Activated CD4-positive, alpha-beta T cell treated with anti-CD3 and anti-CD28 coated beads for 36 hours (primary cell): ENCODE results near the gene PLEKHG1. TPM values are rescaled to one million over a fixed set of nuclear protein-coding genes. Genes with fewer than 3 reads are reported as not detected.

Experiments used
- ATAC-seq: fragments of 200-7000 bp; cut with Tn5 transposase; one replicate; pipeline ENCODE4 v1.10.0; 2021; ENCODE audit warnings: mild to moderate bottlenecking, moderate library complexity
- CTCF ChIA-PET: fragments of 350-600 bp; sonication (Branson Sonifier 250); formaldehyde crosslinking; loops from one replicate; lab custom pipeline; 2021; ENCODE audit warnings: antibody characterized with exemption; lab: Charles Lee
- POLR2A ChIA-PET: fragments of 350-600 bp; sonication (Branson Sonifier 250); formaldehyde crosslinking; loops from one replicate; lab custom pipeline; 2021; ENCODE audit warnings: antibody characterized with exemption, inconsistent platforms; lab: Charles Lee
- DNase-seq: peaks from one replicate; pipeline ENCODE4 v3.0.0-alpha.2; 2020
- H3K27ac Mint-ChIP-seq: one replicate; pipeline ENCODE4 v1.8.0; 2021; ENCODE audit warnings: mixed read lengths
- H3K27me3 Mint-ChIP-seq: one replicate; pipeline ENCODE4 v1.8.0; 2021; ENCODE audit warnings: mixed read lengths
- H3K36me3 Mint-ChIP-seq: one replicate; pipeline ENCODE4 v1.8.0; 2021; ENCODE audit warnings: low read depth, mixed read lengths
- H3K4me1 Mint-ChIP-seq: one replicate; pipeline ENCODE4 v1.8.0; 2021; ENCODE audit warnings: mixed read lengths
- H3K4me3 Mint-ChIP-seq: one replicate; pipeline ENCODE4 v1.8.0; 2021; ENCODE audit warnings: mild to moderate bottlenecking, moderate library complexity, mixed read lengths
- H3K9me3 Mint-ChIP-seq: one replicate; pipeline ENCODE4 v1.8.0; 2021; ENCODE audit warnings: low read depth, mixed read lengths
- intact Hi-C, 2 experiments: fragments of 100-400 bp; cut with DNase I in 1 of 2; cut with micrococcal nuclease in 1 of 2; formaldehyde crosslinking; loops; one replicate each; pipeline versions ENCODE4 v1.14.2 to v1.15.1; 2022 to 2024; cut with DNase I, micrococcal nuclease
- total RNA-seq, 2 experiments: library from RNA; stranded (reverse); gene quantifications; one replicate each; pipeline ENCODE4 v1.2.3, GENCODE V29; 2021

The PLEKHG1 gene
- total RNA-seq, 2 experiments from 2014 or later: 8.2 to 11.6 TPM

GRCh38 chr6:150619275-150619674 is 19.6 kb downstream of the PLEKHG1 start:
- DNase-seq (no peak), ATAC-seq (no peak)
- no peak overlapping the region for H3K4me3 Mint-ChIP-seq
- peaks cover 10% of the 10 kb centered on the region for H3K27me3 Mint-ChIP-seq
- H3K27ac Mint-ChIP-seq: no peak overlapping the region
- POLR2A ChIA-PET: no interaction called here
- intact Hi-C loops: no loop called here
- H3K36me3 Mint-ChIP-seq: no peaks in the 10 kb centered on the region
- CTCF ChIA-PET: interaction anchor here (0.8 kb wide), 2 partner anchors 10 to 201 kb away, joined by 3 to 4 read pairs; no protein-coding TSS in a partner anchor
- H3K4me1 Mint-ChIP-seq: peaks cover 26% of the 10 kb centered on the region
- H3K9me3 Mint-ChIP-seq: no peaks in the 10 kb centered on the region

- ATAC-seq: no peak
- no peaks in the 10 kb centered on the region for H3K9me3 Mint-ChIP-seq
- DNase-seq: no peak
- no peaks in the 10 kb centered on the region for H3K36me3 Mint-ChIP-seq
- H3K4me1 Mint-ChIP-seq: peaks cover 27% of the 10 kb centered on the region
- ChIA-PET CTCF (no interaction called here), POLR2A (interaction anchor here (0.5 kb wide), 1 partner anchor 298 kb away, joined by 3 read pairs; no protein-coding TSS in a partner anchor)
- no peak overlapping the region for H3K4me3 Mint-ChIP-seq
- no peak overlapping the region for H3K27ac Mint-ChIP-seq
- peaks cover 10% of the 10 kb centered on the region for H3K27me3 Mint-ChIP-seq
- intact Hi-C loops: no loop called here
Measured at GRCh38 chr6:150620244-150620643, 20.6 kb downstream of the PLEKHG1 start.

- CTCF ChIA-PET: no interaction called here
- intact Hi-C loops: no loop called here
- H3K9me3 Mint-ChIP-seq: no peaks in the 10 kb centered on the region
- H3K4me1 Mint-ChIP-seq: peaks cover 27% of the 10 kb centered on the region
- ATAC-seq (no peak), DNase-seq (no peak)
- no peaks in the 10 kb centered on the region for H3K36me3 Mint-ChIP-seq
- peaks cover 10% of the 10 kb centered on the region for H3K27me3 Mint-ChIP-seq
- no peak overlapping the region for H3K4me3 Mint-ChIP-seq
- POLR2A ChIA-PET: no interaction called here
- H3K27ac Mint-ChIP-seq: no peak overlapping the region
Measured at GRCh38 chr6:150620763-150621162, 21.1 kb downstream of the PLEKHG1 start.

GRCh38 chr6:150622476-150622875 is 22.8 kb downstream of the PLEKHG1 start:
- Mint-ChIP-seq H3K27ac (no peak overlapping the region), H3K36me3 (no peaks in the 10 kb centered on the region), H3K4me3 (no peak overlapping the region), H3K9me3 (no peaks in the 10 kb centered on the region), H3K27me3 (peaks cover 10% of the 10 kb centered on the region), H3K4me1 (peaks cover 22% of the 10 kb centered on the region)
- DNase-seq: no peak
- ChIA-PET CTCF (interaction anchor here (0.6 kb wide), 1 partner anchor 22 kb away, joined by 3 read pairs; no protein-coding TSS in a partner anchor), POLR2A (interaction anchor here (0.7 kb wide), 1 partner anchor 15 kb away, joined by 3 read pairs; no protein-coding TSS in a partner anchor)
- intact Hi-C loops: no loop called here
- ATAC-seq: no peak

GRCh38 chr6:150622941-150623874 is 23.5 kb downstream of the PLEKHG1 start:
- H3K4me3 Mint-ChIP-seq: no peak overlapping the region
- DNase-seq (peak; percentile 11), ATAC-seq (peak; percentile 94)
- CTCF ChIA-PET: interaction anchor here (0.6 kb wide), 1 partner anchor 23 kb away, joined by 3 read pairs; no protein-coding TSS in a partner anchor
- peaks cover 9% of the 10 kb centered on the region for H3K27me3 Mint-ChIP-seq
- no peaks in the 10 kb centered on the region for H3K9me3 Mint-ChIP-seq
- POLR2A ChIA-PET: interaction anchor here (0.7 kb wide), 1 partner anchor 15 kb away, joined by 3 read pairs; no protein-coding TSS in a partner anchor
- H3K4me1 Mint-ChIP-seq: peaks cover 19% of the 10 kb centered on the region
- H3K36me3 Mint-ChIP-seq: no peaks in the 10 kb centered on the region
- no peak overlapping the region for H3K27ac Mint-ChIP-seq
- intact Hi-C loops: loop anchor here in 1 of 2 experiments (1.0 kb wide), 1 partner anchor 23 kb away; no protein-coding TSS in a partner anchor

- ChIA-PET POLR2A (no interaction called here), CTCF (no interaction called here)
- H3K27ac Mint-ChIP-seq: no peak overlapping the region
- intact Hi-C loops: no loop called here
- DNase-seq: no peak
- no peak for ATAC-seq
- peaks cover 6% of the 10 kb centered on the region for H3K27me3 Mint-ChIP-seq
- H3K36me3 Mint-ChIP-seq: no peaks in the 10 kb centered on the region
- H3K9me3 Mint-ChIP-seq: no peaks in the 10 kb centered on the region
- H3K4me1 Mint-ChIP-seq: peaks cover 17% of the 10 kb centered on the region
- no peak overlapping the region for H3K4me3 Mint-ChIP-seq
Measured at GRCh38 chr6:150624191-150624590, 24.5 kb downstream of the PLEKHG1 start.

GRCh38 chr6:150625927-150626326 is 26.2 kb downstream of the PLEKHG1 start:
- peaks cover 27% of the 10 kb centered on the region for H3K4me1 Mint-ChIP-seq
- CTCF ChIA-PET: interaction anchor here (0.5 kb wide), 1 partner anchor 253 kb away, joined by 4 read pairs; no protein-coding TSS in a partner anchor
- intact Hi-C loops: no loop called here

GRCh38 chr6:150627154-150627553 is 27.5 kb downstream of the PLEKHG1 start:
- DNase-seq (no peak), ATAC-seq (no peak)
- Mint-ChIP-seq H3K4me1 (peaks cover 39% of the 10 kb centered on the region), H3K27me3 (peaks cover 10% of the 10 kb centered on the region), H3K27ac (no peak overlapping the region), H3K4me3 (no peak overlapping the region), H3K9me3 (no peaks in the 10 kb centered on the region), H3K36me3 (no peaks in the 10 kb centered on the region)
- intact Hi-C loops: no loop called here
- POLR2A ChIA-PET: no interaction called here
- CTCF ChIA-PET: interaction anchor here (1.0 kb wide), 1 partner anchor 13 kb away, joined by 3 read pairs; no protein-coding TSS in a partner anchor

More at GRCh38 chr6:150625927-150626326, 26.2 kb downstream of the PLEKHG1 start:
- Mint-ChIP-seq H3K27ac (no peak overlapping the region), H3K9me3 (no peaks in the 10 kb centered on the region), H3K4me3 (no peak overlapping the region), H3K36me3 (no peaks in the 10 kb centered on the region), H3K27me3 (peaks cover 11% of the 10 kb centered on the region)
- ATAC-seq: no peak
- DNase-seq: no peak
- POLR2A ChIA-PET: no interaction called here

- Mint-ChIP-seq H3K9me3 (no peaks in the 10 kb centered on the region), H3K4me1 (peaks cover 41% of the 10 kb centered on the region), H3K36me3 (no peaks in the 10 kb centered on the region), H3K27me3 (peaks cover 10% of the 10 kb centered on the region), H3K27ac (no peak overlapping the region), H3K4me3 (no peak overlapping the region)
- DNase-seq (no peak), ATAC-seq (no peak)
- CTCF ChIA-PET: interaction anchor here (1.0 kb wide), 1 partner anchor 13 kb away, joined by 3 read pairs; no protein-coding TSS in a partner anchor
- POLR2A ChIA-PET: no interaction called here
- intact Hi-C loops: no loop called here
Measured at GRCh38 chr6:150627585-150628025, 27.9 kb downstream of the PLEKHG1 start.

GRCh38 chr6:150628908-150629307 is 29.2 kb downstream of the PLEKHG1 start:
- Mint-ChIP-seq H3K27me3 (peaks cover 10% of the 10 kb centered on the region), H3K9me3 (no peaks in the 10 kb centered on the region), H3K36me3 (no peaks in the 10 kb centered on the region), H3K4me3 (no peak overlapping the region), H3K4me1 (peaks cover 42% of the 10 kb centered on the region), H3K27ac (no peak overlapping the region)
- CTCF ChIA-PET: no interaction called here
- intact Hi-C loops: no loop called here
- ATAC-seq (no peak), DNase-seq (no peak)
- POLR2A ChIA-PET: no interaction called here

- H3K27me3 Mint-ChIP-seq: peaks cover 9% of the 10 kb centered on the region
- peak overlapping the region; percentile 82 for H3K27ac Mint-ChIP-seq
- CTCF ChIA-PET: interaction anchor here (0.9 to 1.8 kb wide), 3 partner anchors 28 to 140 kb away, joined by 4 to 6 read pairs (median 4); partner anchors contain the start of gene PLEKHG1
- no peaks in the 10 kb centered on the region for H3K36me3 Mint-ChIP-seq
- peak overlapping the region; percentile 43 for H3K4me3 Mint-ChIP-seq
- POLR2A ChIA-PET: interaction anchor here (1.0 to 1.9 kb wide), 2 partner anchors 14 to 31 kb away, joined by 3 to 24 read pairs; partner anchors contain the start of gene PLEKHG1
- DNase-seq (peak; percentile 60), ATAC-seq (peak; percentile 83)
- intact Hi-C loops: no loop called here
- peaks cover 56% of the 10 kb centered on the region for H3K4me1 Mint-ChIP-seq
- H3K9me3 Mint-ChIP-seq: no peaks in the 10 kb centered on the region
Measured at GRCh38 chr6:150631283-150631983, 31.7 kb downstream of the PLEKHG1 start.
